MM.1S (cell line): ENCODE measurements around the gene FAM20A.

ENCODE experiments used
- DNase-seq: peaks from one replicate; pipeline ENCODE4 v3.0.0-alpha.2; 2015
- H2AFZ ChIP-seq: fragments of 300-600 bp; sonication (generic); 2 replicates; pipeline ENCODE4 v1.6.0; 2016; ENCODE audit warnings: antibody characterized with exemption, low read length
- H3F3A ChIP-seq: fragments of 300-600 bp; sonication (generic); 2 replicates; pipeline ENCODE4 v1.6.1; 2016; ENCODE audit warnings: mild to moderate bottlenecking, antibody characterized with exemption, low read length, moderate library complexity, mixed read lengths; ENCODE audit not compliant: insufficient read depth
- H3K27ac ChIP-seq: fragments of 300-600 bp; sonication (generic); 2 replicates; pipeline ENCODE4 v1.5.1; 2016; ENCODE audit warnings: mild to moderate bottlenecking, low read length
- H3K27me3 ChIP-seq: fragments of 300-600 bp; sonication (generic); replicated peaks from 2 replicates; pipeline ENCODE4 v1.6.0; 2016; ENCODE audit warnings: low read length; ENCODE audit not compliant: insufficient read depth
- H3K36me3 ChIP-seq: fragments of 300-600 bp; sonication (generic); replicated peaks from 2 replicates; pipeline ENCODE4 v1.6.1; 2016; ENCODE audit warnings: mild to moderate bottlenecking, low read length, mixed read lengths; ENCODE audit not compliant: insufficient read depth
- H3K4me1 ChIP-seq: fragments of 300-600 bp; sonication (generic); 2 replicates; pipeline ENCODE4 v1.6.1; 2016; ENCODE audit warnings: low read length, mixed read lengths
- H3K4me2 ChIP-seq: fragments of 300-600 bp; sonication (generic); 2 replicates; pipeline ENCODE4 v1.6.0; 2016; ENCODE audit warnings: low read depth, low read length
- H3K4me3 ChIP-seq: fragments of 300-600 bp; sonication (generic); 2 replicates; pipeline ENCODE4 v1.5.1; 2016; ENCODE audit warnings: low read length, mixed read lengths
- H3K79me2 ChIP-seq: fragments of 300-600 bp; sonication (generic); 2 replicates; pipeline ENCODE4 v1.6.1; 2016; ENCODE audit warnings: mixed run types, low read length, mixed read lengths
- H3K9ac ChIP-seq: fragments of 300-600 bp; sonication (generic); 2 replicates; pipeline ENCODE4 v1.6.1; 2016; ENCODE audit warnings: low read length, mixed read lengths
- H3K9me2 ChIP-seq: fragments of 300-600 bp; sonication (generic); replicated peaks from 2 replicates; pipeline ENCODE4 v1.6.1; 2016; ENCODE audit warnings: mild to moderate bottlenecking, low read length, mixed read lengths; ENCODE audit not compliant: insufficient read depth
- H3K9me3 ChIP-seq: fragments of 300-600 bp; sonication (generic); replicated peaks from 2 replicates; pipeline ENCODE4 v1.6.1; 2016; ENCODE audit warnings: mild to moderate bottlenecking, low read length, mixed read lengths; ENCODE audit not compliant: insufficient read depth
- H4K20me1 ChIP-seq: fragments of 300-600 bp; sonication (generic); 2 replicates; pipeline ENCODE4 v1.6.1; 2016; ENCODE audit warnings: mild to moderate bottlenecking, low read length, moderate library complexity, mixed read lengths; ENCODE audit not compliant: insufficient read depth
- CTCF ChIP-seq: fragments of 300-600 bp; sonication (generic); IDR thresholded peaks from 2 replicates; pipeline ENCODE4 v1.5.1; 2016; ENCODE audit warnings: antibody characterized with exemption, low read length, mixed read lengths
- EZH2 ChIP-seq: fragments of 300-600 bp; sonication (generic); optimal IDR thresholded peaks from 2 replicates; pipeline ENCODE3; 2017; ENCODE audit warnings: low read depth, mild to moderate bottlenecking, antibody characterized with exemption, low read length, mixed read lengths
- EZH2phosphoT487 ChIP-seq: fragments of 300-600 bp; sonication (generic); IDR thresholded peaks from 2 replicates; pipeline ENCODE4 v1.6.1; 2018; ENCODE audit warnings: antibody characterized with exemption, low read length

Gene FAM20A

GRCh38 chr17:68595986-68596385 lies 5.2 kb downstream of the FAM20A start:
- Histone ChIP-seq H3K4me3 (no peak overlapping the region), H3K9ac (no peak overlapping the region), H3K4me2 (no peak overlapping the region), H2AFZ (no peak overlapping the region), H3K4me1 (0 out of 2 replicates have a peak, but pooled peaks cover 3% of the 10 kb centered on the region), H3K27ac (no peak overlapping the region), H3K27me3 (no peaks in the 10 kb centered on the region), H3K79me2 (no peaks in the 10 kb centered on the region), H3K9me3 (no peaks in the 10 kb centered on the region), H3F3A (no peaks in the 10 kb centered on the region), H4K20me1 (no peaks in the 10 kb centered on the region), H3K9me2 (no peaks in the 10 kb centered on the region), H3K36me3 (no peaks in the 10 kb centered on the region)
- peak; percentile 27 for DNase-seq
- no peak for TF ChIP-seq CTCF
- no peak for TF ChIP-seq EZH2
- no peak for TF ChIP-seq EZH2phosphoT487

- Histone ChIP-seq H2AFZ (no peak overlapping the region), H3K4me1 (0 out of 2 replicates have a peak, but pooled peaks cover 3% of the 10 kb centered on the region), H3K27me3 (no peaks in the 10 kb centered on the region), H3K4me2 (no peak overlapping the region), H3K4me3 (no peak overlapping the region), H3K9me3 (no peaks in the 10 kb centered on the region), H3K79me2 (no peaks in the 10 kb centered on the region), H3K27ac (no peak overlapping the region), H3K9ac (no peak overlapping the region), H3K36me3 (no peaks in the 10 kb centered on the region), H4K20me1 (no peaks in the 10 kb centered on the region), H3F3A (no peaks in the 10 kb centered on the region), H3K9me2 (no peaks in the 10 kb centered on the region)
- TF ChIP-seq CTCF = no peak
- TF ChIP-seq EZH2 = no peak
- no peak for TF ChIP-seq EZH2phosphoT487
- DNase-seq = no peak
Observed at GRCh38 chr17:68595496-68595895, 5.7 kb downstream of the FAM20A start.

DNA sequence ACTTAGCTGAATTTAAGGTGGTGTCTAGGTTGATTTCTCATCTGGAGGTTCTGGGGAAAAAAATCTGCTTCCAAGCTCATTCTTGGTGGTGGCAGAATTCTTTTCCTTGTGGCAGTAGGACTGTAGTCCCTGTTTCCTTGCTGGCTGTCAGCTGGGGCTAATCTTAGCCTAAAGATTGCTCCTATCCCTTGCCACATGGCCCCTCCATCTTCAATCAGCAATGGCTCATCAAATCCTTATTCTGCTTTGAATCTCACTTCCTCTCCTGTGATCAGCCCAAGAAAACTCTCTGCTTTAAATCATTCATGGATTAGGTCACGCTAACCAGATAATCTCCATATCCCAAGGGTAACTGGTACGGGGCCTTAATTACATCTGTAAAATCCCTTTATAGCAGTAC lies 6.6 kb downstream of the FAM20A start:
- Histone ChIP-seq H2AFZ (no peak overlapping the region), H3K36me3 (no peaks in the 10 kb centered on the region), H3K4me3 (no peak overlapping the region), H4K20me1 (no peaks in the 10 kb centered on the region), H3K27me3 (no peaks in the 10 kb centered on the region), H3K9me3 (no peaks in the 10 kb centered on the region), H3K9ac (no peak overlapping the region), H3F3A (no peaks in the 10 kb centered on the region), H3K4me2 (no peak overlapping the region), H3K79me2 (no peaks in the 10 kb centered on the region), H3K27ac (no peak overlapping the region), H3K4me1 (0 out of 2 replicates have a peak, but pooled peaks cover 3% of the 10 kb centered on the region), H3K9me2 (no peaks in the 10 kb centered on the region)
- DNase-seq = no peak
- TF ChIP-seq EZH2phosphoT487 (no peak), EZH2 (no peak), CTCF (no peak)
